ENCODE measurements around the gene HAPLN2. TPM values are rescaled to one million over a fixed set of nuclear protein-coding genes. Genes with fewer than 3 reads are reported as not detected.
A peak's percentile ranks its signal among the peaks of the same experiment; 100 is the strongest.
"Not testable (repeated sequence)": the region's sequence is repeated elsewhere in the genome, so short reads cannot be mapped to it uniquely, and the experiment has no call there.

HAPLN2 gene
- total RNA-seq, 1 donor from 2014 or later: not detected

DNA sequence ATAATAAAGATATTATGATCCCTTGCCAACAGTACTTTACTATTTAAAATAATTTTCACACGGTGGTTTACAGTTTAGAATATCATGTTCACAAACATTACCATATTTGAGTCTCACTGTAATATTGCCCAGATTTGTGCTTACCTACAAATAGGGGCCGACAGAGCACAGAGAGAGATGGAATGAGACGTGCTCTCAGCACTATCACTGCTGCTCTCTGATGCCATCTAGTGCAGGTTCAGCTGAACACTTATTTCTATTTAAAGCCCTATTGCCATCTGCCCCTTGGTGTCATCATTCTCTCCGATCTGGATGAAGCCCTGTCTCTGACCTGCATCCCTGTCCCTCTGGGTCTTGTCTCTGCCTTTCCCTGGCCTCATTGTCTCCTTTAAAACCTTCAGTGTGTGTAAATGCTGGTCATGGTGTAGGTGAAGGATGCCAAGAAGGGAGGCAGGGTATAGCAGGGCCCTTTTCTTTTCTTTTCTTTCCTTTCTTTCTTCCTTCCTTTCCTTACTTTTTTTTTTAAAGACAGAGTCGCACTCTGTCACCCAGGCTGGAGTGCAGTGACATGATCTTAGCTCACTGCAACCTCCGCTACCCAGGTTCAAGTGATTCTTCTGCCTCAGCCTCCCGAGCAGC lies 11.1 kb upstream of the HAPLN2 start:
- no peak for DNase-seq (ENCODE audit: low read depth)
- Histone ChIP-seq H3K36me3 (ENCODE audit: control insufficient read depth, insufficient read depth, low read length) (no peaks in the 10 kb centered on the region), H3K4me3 (ENCODE audit: low read depth, low read length) (no peak overlapping the region), H3K27me3 (ENCODE audit: control insufficient read depth, insufficient read depth, low read length) (peaks cover 6% of the 10 kb centered on the region)
- TF ChIP-seq, protein P1, sequence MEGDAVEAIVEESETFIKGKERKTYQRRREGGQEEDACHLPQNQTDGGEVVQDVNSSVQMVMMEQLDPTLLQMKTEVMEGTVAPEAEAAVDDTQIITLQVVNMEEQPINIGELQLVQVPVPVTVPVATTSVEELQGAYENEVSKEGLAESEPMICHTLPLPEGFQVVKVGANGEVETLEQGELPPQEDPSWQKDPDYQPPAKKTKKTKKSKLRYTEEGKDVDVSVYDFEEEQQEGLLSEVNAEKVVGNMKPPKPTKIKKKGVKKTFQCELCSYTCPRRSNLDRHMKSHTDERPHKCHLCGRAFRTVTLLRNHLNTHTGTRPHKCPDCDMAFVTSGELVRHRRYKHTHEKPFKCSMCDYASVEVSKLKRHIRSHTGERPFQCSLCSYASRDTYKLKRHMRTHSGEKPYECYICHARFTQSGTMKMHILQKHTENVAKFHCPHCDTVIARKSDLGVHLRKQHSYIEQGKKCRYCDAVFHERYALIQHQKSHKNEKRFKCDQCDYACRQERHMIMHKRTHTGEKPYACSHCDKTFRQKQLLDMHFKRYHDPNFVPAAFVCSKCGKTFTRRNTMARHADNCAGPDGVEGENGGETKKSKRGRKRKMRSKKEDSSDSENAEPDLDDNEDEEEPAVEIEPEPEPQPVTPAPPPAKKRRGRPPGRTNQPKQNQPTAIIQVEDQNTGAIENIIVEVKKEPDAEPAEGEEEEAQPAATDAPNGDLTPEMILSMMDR (IDR thresholded peaks at IDR 0.05; ENCODE audit: insufficient read depth, low read length, poor library complexity, severe bottlenecking): peak; percentile 81

DNA sequence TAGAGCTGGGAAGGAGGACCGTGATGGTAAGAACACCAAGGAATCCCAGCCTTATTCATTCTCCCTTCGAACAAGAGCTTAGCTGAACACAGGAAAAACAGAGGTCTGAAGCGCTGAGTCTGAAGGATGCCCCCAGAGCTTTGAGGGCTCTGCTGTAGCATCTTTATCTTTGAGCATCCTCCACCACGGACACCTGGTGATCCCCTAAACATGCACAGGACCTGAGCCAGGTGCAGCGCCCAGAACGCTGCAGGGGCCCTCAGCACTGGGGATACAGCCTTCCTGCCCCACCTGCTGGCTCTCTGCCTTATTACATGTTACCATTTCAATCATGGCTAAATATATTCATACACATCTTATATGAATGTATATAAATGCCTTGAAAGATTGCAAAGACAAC lies 10.2 kb upstream of the HAPLN2 start:
- peaks cover 6% of the 10 kb centered on the region for H3K27me3 ChIP-seq (ENCODE audit: control insufficient read depth, insufficient read depth, low read length)
- no peak for DNase-seq (ENCODE audit: low read depth)
- H3K4me3 ChIP-seq (ENCODE audit: low read depth, low read length): no peak overlapping the region
- TF ChIP-seq, protein P1 (IDR thresholded peaks at IDR 0.05; ENCODE audit: insufficient read depth, low read length, poor library complexity, severe bottlenecking): peak; percentile 76
- no peaks in the 10 kb centered on the region for H3K36me3 ChIP-seq (ENCODE audit: control insufficient read depth, insufficient read depth, low read length)

GRCh38 chr1:156610072-156610471 lies 9.1 kb upstream of the HAPLN2 start:
- not testable (repeated sequence) for H3K27me3 ChIP-seq (ENCODE audit: control insufficient read depth, insufficient read depth, low read length); H3K4me3 ChIP-seq (ENCODE audit: low read depth, low read length); H3K36me3 ChIP-seq (ENCODE audit: control insufficient read depth, insufficient read depth, low read length); DNase-seq (ENCODE audit: low read depth)

- no peak for DNase-seq (ENCODE audit: low read depth)
- TF ChIP-seq, protein P1 (IDR thresholded peaks at IDR 0.05; ENCODE audit: insufficient read depth, low read length, poor library complexity, severe bottlenecking): no peak
- Histone ChIP-seq H3K4me3 (ENCODE audit: low read depth, low read length) (no peak overlapping the region), H3K27me3 (ENCODE audit: control insufficient read depth, insufficient read depth, low read length) (peaks cover 22% of the 10 kb centered on the region), H3K36me3 (ENCODE audit: control insufficient read depth, insufficient read depth, low read length) (no peaks in the 10 kb centered on the region)
These were observed 6.5 kb upstream of the HAPLN2 start for GRCh38 chr1:156612666-156613065.

DNA sequence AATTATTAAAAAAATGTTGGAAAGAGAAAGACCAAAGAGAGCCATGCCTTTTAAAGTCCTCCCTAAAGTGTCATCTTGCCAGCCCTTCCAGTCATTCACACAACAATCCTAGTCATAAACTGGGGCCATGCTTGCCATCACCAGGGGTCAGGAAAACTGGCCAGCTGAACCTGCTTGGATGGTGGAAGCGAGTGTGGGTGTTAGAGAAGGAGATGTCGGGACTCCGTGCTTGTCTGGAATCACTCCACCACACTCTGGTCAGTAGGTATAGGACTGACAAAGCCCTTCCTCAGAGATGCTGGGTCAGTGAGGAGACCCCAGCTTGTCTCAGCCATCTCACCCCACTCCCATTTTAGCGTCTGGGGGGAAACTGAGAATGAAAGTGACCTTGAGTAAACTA lies 3.3 kb upstream of the HAPLN2 start:
- TF ChIP-seq, protein P1 (IDR thresholded peaks at IDR 0.05; ENCODE audit: insufficient read depth, low read length, poor library complexity, severe bottlenecking): no peak
- Histone ChIP-seq H3K36me3 (ENCODE audit: control insufficient read depth, insufficient read depth, low read length) (no peaks in the 10 kb centered on the region), H3K27me3 (ENCODE audit: control insufficient read depth, insufficient read depth, low read length) (peaks cover 31% of the 10 kb centered on the region), H3K4me3 (ENCODE audit: low read depth, low read length) (no peak overlapping the region)
- DNase-seq (ENCODE audit: low read depth): no peak

- no peak for DNase-seq (ENCODE audit: low read depth)
- H3K36me3 ChIP-seq (ENCODE audit: control insufficient read depth, insufficient read depth, low read length): no peaks in the 10 kb centered on the region
- H3K27me3 ChIP-seq (ENCODE audit: control insufficient read depth, insufficient read depth, low read length): peaks cover 31% of the 10 kb centered on the region
- no peak overlapping the region for H3K4me3 ChIP-seq (ENCODE audit: low read depth, low read length)
- TF ChIP-seq, protein P1 (IDR thresholded peaks at IDR 0.05; ENCODE audit: insufficient read depth, low read length, poor library complexity, severe bottlenecking): no peak
These were observed 2.8 kb upstream of the HAPLN2 start for GRCh38 chr1:156616463-156616862.

Data from kidney epithelial cell (primary cell).